Stomach (tissue), 9 donors: ENCODE data around the gene EMX1. TPM values are rescaled to one million over a fixed set of nuclear protein-coding genes. Genes with fewer than 3 reads are reported as not detected.

Experiments used
- DNase-seq, 2 donors: peaks; one replicate each; pipeline versions ENCODE4 v3.0.0 to v3.0.0-alpha.2; 2013 to 2019
- H3K27ac ChIP-seq, 5 donors: fragments of 200-600 bp in 4 of 5; sonication (generic) in 4 of 5; one replicate each; pipeline ENCODE4 v1.5.1; 2013 to 2019; ENCODE audit warnings: mild to moderate bottlenecking in 1 of 5, moderate library complexity in 1 of 5
- H3K27me3 ChIP-seq, 3 donors: fragments of 200-600 bp; sonication (generic); one replicate each; pipeline ENCODE4 v1.5.1; 2017 to 2019; ENCODE audit warnings: mixed run types in 1 of 3
- H3K36me3 ChIP-seq, 4 donors: fragments of 200-600 bp; sonication (generic); 1 replicate in 3 of 4; 2 replicates in 1 of 4; pipeline ENCODE4 v1.5.1; 2016 to 2019
- H3K4me1 ChIP-seq, 4 donors: fragments of 200-600 bp; sonication (generic); one replicate each; pipeline ENCODE4 v1.5.1; 2016 to 2019
- H3K4me3 ChIP-seq, 4 donors: fragments of 200-600 bp; sonication (generic) in 3 of 4; one replicate each; pipeline ENCODE4 v1.5.1; 2016 to 2019; ENCODE audit warnings: mild to moderate bottlenecking in 1 of 4
- H3K9me3 ChIP-seq, 4 donors: fragments of 200-600 bp; sonication (generic); one replicate each; pipeline ENCODE4 v1.5.1; 2016 to 2019
- EP300 ChIP-seq: sonication (generic); formaldehyde crosslinking; IDR thresholded peaks from one replicate; pipeline ENCODE4 v1.6.1; 2017; ENCODE audit warnings: antibody characterized with exemption
- POLR2A ChIP-seq, 4 donors: fragments of 450-650 bp; IDR thresholded peaks; one replicate each; pipeline ENCODE4 v1.6.1; 2016; ENCODE audit warnings: antibody characterized with exemption in 4 of 4, control low read depth in 2 of 4, mild to moderate bottlenecking in 1 of 4, moderate library complexity in 1 of 4
- POLR2AphosphoS5 ChIP-seq, 3 donors: sonication (generic); formaldehyde crosslinking; IDR thresholded peaks; one replicate each; pipeline ENCODE4 v1.6.1; 2016; ENCODE audit warnings: antibody characterized with exemption in 3 of 3
- WGBS, 5 donors: extraction: QIAGEN DNeasy Blood & Tissue Kit in 3 of 5; methylation state at CpG; one replicate each; pipeline versions ENCODE4 v1.1.5 to v1.1.7; 2013 to 2018; 5-methylcytosine and 5-hydroxymethylcytosine counted together
- intact Hi-C: fragments of 100-400 bp; cut with DNase I; formaldehyde crosslinking; loops from one replicate; pipeline ENCODE4 v1.15.1; 2023; ENCODE audit warnings: low total_unique reads
- polyA plus RNA-seq, 3 donors: library from polyadenylated mRNA; stranded (reverse); fragments of 200-250 nt; gene quantifications; one replicate each; pipeline ENCODE4 v1.2.3, GENCODE V29; 2013
- total RNA-seq, 5 donors: library from RNA; depleted of rRNA; stranded (reverse); fragments of >200 nt; gene quantifications; one replicate each; pipeline versions ENCODE4 v1.1.0 to v1.2.3, GENCODE V29; 2014 to 2016
- TF ChIP-seq, protein P1 (sequence below), 7 experiments: fragments of 450-650 bp in 4 of 7; fragments of 200-600 bp in 3 of 7; sonication (generic) in 3 of 7; IDR thresholded peaks; one replicate each; pipeline ENCODE4 v1.5.1; 2016 to 2019; ENCODE audit warnings: antibody characterized with exemption in 7 of 7, control low read depth in 2 of 7, mild to moderate bottlenecking in 1 of 7
- donor health status: healthy with polysubstance abuse.
- donor health status: Bipolar disorder and iron deficiency.
- donor health status: healthy.

EMX1 gene
- total and polyA plus RNA-seq, 8 donors: 0.18 to 32.1 (median 0.62) TPM; not detected in 5

DNA sequence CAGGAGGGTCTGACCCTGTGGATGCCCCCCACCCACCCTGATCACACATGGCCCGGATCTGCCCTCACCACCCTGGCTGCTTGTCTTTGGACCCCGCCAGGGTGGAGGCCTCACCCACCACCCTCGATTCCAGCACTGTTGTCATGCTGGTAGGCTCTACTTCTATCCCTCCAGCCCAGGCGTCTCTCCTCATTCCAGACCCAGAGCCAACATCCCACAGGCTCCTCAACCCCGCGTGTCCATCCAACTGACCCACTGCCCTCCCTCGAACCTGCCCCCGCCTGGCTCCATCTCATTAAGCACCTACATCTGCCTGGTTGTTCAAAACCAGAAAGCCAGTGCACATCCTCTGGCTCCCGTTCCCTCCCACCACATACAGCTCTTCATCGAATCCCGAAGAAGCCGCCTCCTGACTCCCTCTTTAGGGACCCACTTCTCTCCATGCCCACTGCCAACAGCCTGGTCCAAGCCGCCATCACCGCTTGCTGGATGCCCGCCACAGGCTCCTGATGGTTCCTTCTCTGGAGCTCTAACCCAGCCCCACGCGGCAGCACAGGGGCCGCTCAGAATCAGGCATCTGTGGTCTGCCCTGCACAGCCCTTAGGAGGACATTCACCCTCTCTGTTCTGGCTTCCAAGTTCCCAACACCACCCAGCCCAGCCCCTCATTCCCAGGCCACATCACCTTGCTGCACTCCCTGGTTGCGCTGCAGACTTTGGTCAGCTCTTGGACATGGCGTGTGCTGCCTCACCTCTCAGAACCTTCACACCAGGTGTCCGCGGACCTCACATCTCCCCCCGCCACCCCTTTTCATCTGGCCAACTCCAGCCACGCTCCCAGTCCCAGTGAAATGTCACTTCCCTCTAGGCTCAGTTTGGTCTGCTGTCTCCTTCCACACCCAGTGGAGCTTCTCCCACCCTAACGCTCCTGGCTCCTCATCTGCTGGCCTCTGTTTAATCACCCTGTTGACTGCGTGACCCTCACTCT lies 43.0 kb downstream of the EMX1 start:
- no peak for DNase-seq
- intact Hi-C loops: no loop called here

DNA sequence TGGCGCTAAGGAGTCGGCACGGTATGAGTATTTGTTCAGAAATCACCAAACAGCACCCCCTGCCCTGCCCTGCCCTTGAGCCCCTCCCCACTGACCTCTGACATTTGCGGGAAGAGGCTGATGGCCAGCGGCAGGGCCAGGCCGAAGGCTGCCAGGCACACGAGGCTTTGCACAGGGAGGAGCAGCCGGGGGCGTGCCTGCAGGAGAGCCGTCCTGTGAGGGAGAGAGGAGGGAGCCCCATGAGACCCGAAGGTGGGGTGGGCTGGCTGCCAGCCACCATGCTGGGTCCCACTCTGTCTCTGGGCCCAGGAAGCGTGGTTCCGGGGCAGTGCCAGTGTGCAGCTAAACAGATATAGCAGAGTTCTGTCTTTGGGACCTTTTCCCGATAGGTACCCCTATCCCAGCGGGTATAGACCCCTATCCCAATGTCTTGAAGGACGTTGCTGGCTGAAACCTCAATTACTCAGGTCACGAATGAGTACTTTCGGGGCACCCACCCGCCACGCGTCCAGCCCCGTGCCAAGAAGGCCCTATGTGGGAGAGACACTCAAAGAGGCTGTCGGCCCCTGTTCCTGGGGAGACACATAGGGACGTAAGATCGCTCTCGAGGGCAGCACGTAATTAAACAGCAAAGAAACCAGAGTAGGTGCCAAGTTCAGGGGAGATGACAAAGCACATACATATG lies 43.9 kb downstream of the EMX1 start:
- no peaks in the 10 kb centered on the region for H3K9me3 ChIP-seq
- intact Hi-C loops: no loop called here
- H3K27ac ChIP-seq: no peak overlapping the region
- H3K36me3 ChIP-seq: peaks cover 0 to 29% (median 13%) of the 10 kb centered on the region in 4 donors
- no peak for DNase-seq
- H3K4me3 ChIP-seq: no peak overlapping the region
- WGBS, 5 donors: 81 to 84% (median 82%) methylated on average over 26 to 27 of the region's 27 CpGs
- H3K27me3 ChIP-seq: no peaks in the 10 kb centered on the region
- H3K4me1 ChIP-seq: no peaks in the 10 kb centered on the region
- no peak for TF ChIP-seq POLR2A (IDR thresholded peaks at IDR 0.05)
- no peak for TF ChIP-seq EP300
- TF ChIP-seq POLR2AphosphoS5 (IDR thresholded peaks at IDR 0.05): no peak
- TF ChIP-seq, protein P1, sequence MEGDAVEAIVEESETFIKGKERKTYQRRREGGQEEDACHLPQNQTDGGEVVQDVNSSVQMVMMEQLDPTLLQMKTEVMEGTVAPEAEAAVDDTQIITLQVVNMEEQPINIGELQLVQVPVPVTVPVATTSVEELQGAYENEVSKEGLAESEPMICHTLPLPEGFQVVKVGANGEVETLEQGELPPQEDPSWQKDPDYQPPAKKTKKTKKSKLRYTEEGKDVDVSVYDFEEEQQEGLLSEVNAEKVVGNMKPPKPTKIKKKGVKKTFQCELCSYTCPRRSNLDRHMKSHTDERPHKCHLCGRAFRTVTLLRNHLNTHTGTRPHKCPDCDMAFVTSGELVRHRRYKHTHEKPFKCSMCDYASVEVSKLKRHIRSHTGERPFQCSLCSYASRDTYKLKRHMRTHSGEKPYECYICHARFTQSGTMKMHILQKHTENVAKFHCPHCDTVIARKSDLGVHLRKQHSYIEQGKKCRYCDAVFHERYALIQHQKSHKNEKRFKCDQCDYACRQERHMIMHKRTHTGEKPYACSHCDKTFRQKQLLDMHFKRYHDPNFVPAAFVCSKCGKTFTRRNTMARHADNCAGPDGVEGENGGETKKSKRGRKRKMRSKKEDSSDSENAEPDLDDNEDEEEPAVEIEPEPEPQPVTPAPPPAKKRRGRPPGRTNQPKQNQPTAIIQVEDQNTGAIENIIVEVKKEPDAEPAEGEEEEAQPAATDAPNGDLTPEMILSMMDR (IDR thresholded peaks at IDR 0.05): no peak

More for the DNA sequence above, 43.0 kb downstream of the EMX1 start:
- no peak overlapping the region for H3K4me3 ChIP-seq
- WGBS, 5 donors: 90 to 95% (median 93%) methylated on average over 26 of the region's 26 CpGs
- TF ChIP-seq POLR2A (IDR thresholded peaks at IDR 0.05) (no peak), EP300 (no peak), POLR2AphosphoS5 (IDR thresholded peaks at IDR 0.05) (no peak)
- TF ChIP-seq, protein P1 (IDR thresholded peaks at IDR 0.05): no peak
- H3K36me3 ChIP-seq: peaks cover 0 to 21% (median 5%) of the 10 kb centered on the region in 4 donors
- no peaks in the 10 kb centered on the region for H3K4me1 ChIP-seq
- no peak overlapping the region for H3K27ac ChIP-seq
- no peaks in the 10 kb centered on the region for H3K9me3 ChIP-seq
- H3K27me3 ChIP-seq: no peaks in the 10 kb centered on the region

DNA sequence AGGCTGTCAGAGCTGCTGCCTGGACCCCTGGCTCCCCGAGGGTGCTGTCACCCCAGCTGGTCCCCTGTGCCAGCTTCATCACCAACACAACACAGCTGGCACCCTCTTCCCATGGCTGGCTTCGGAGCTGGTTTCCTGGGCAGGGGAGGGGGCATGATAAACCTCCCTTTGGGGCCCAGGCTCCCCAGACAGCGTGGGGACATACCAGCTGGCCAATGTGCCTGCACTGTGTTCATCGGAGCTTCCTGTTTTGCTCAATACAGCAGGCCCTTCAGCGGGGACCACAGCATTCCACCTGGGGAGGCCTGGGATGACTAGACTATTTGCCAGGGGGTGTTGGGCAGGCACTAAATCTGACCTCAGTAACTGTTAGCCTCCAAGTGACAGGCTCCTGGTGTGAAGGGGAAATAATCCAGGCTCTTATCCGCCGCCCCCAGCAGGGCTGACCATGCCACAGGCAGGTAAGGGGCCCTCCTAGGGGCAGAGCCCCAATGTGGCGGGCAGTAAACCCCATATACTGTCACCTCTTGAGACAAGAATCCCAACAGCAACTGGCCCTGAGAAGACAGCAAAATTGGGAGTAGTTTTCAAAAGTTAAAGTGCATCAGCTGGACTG lies 44.6 kb downstream of the EMX1 start:
- DNase-seq: no peak
- intact Hi-C loops: no loop called here
- no peak for TF ChIP-seq POLR2AphosphoS5 (IDR thresholded peaks at IDR 0.05)
- TF ChIP-seq, protein P1 (IDR thresholded peaks at IDR 0.05): no peak
- TF ChIP-seq POLR2A (IDR thresholded peaks at IDR 0.05): no peak
- TF ChIP-seq EP300: no peak
- Histone ChIP-seq H3K9me3 (no peaks in the 10 kb centered on the region), H3K27me3 (no peaks in the 10 kb centered on the region), H3K36me3 (peaks cover 0 to 31% (median 15%) of the 10 kb centered on the region in 4 donors), H3K27ac (no peak overlapping the region), H3K4me3 (no peak overlapping the region), H3K4me1 (no peaks in the 10 kb centered on the region)
- 85 to 93% (median 89%) methylated on average over 7 to 8 of the region's 8 CpGs for WGBS, 5 donors

DNA sequence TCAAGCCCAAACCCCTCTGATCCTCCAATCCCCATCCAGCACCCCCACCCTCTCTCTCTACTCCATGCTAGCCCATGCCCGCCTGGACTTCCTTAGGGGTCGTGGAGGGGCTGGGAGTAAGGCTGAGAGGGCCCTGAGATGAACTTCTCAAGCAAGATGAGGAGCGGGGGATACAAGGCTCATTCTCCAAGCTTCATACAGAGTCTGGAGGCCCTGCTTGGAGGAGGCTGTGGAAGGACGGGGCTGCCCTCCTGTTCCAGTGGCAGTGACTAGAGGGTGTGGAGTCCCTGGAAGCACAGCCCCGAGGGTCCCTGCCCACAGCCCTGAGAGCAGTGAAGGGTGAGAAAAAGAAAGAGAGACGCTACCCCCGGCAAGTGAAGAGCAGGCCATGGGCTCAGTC lies 45.6 kb downstream of the EMX1 start:
- H3K4me1 ChIP-seq: no peaks in the 10 kb centered on the region
- intact Hi-C loops: no loop called here
- TF ChIP-seq POLR2A (IDR thresholded peaks at IDR 0.05): no peak
- TF ChIP-seq, protein P1 (IDR thresholded peaks at IDR 0.05): no peak
- TF ChIP-seq EP300: no peak
- TF ChIP-seq POLR2AphosphoS5 (IDR thresholded peaks at IDR 0.05): no peak
- 83 to 91% (median 84%) methylated on average over 7 of the region's 7 CpGs for WGBS, 5 donors
- H3K27me3 ChIP-seq: no peaks in the 10 kb centered on the region
- no peak overlapping the region for H3K4me3 ChIP-seq
- no peak for DNase-seq
- H3K36me3 ChIP-seq: peaks cover 0 to 31% (median 15%) of the 10 kb centered on the region in 4 donors
- H3K27ac ChIP-seq: no peak overlapping the region
- no peaks in the 10 kb centered on the region for H3K9me3 ChIP-seq
